HEK293T (cell line): ENCODE data around the gene BCAR3.

Experiments used
- ARNT ChIP-seq: fragments of 450-650 bp; IDR thresholded peaks from 2 replicates; pipeline ENCODE4 v1.6.1; 2017; ENCODE audit warnings: mild to moderate bottlenecking
- ELF4 ChIP-seq: fragments of 450-650 bp; IDR thresholded peaks from 2 replicates; pipeline ENCODE4 v1.6.1; 2017; ENCODE audit warnings: antibody characterized with exemption
- FOXA1 ChIP-seq: fragments of 450-650 bp; IDR thresholded peaks from 2 replicates; pipeline ENCODE4 v1.6.1; 2016; ENCODE audit warnings: mild to moderate bottlenecking
- FOXK2 ChIP-seq: fragments of 450-650 bp; IDR thresholded peaks from 2 replicates; pipeline ENCODE4 v1.6.1; 2016; ENCODE audit warnings: mild to moderate bottlenecking
- FOXM1 ChIP-seq: fragments of 450-650 bp; IDR thresholded peaks from 2 replicates; pipeline ENCODE4 v1.6.1; 2017; ENCODE audit warnings: mild to moderate bottlenecking, borderline replicate concordance
- HDGF ChIP-seq: fragments of 450-650 bp; IDR thresholded peaks from 2 replicates; pipeline ENCODE4 v1.6.1; 2017; ENCODE audit warnings: antibody characterized with exemption, borderline replicate concordance
- L3MBTL2 ChIP-seq: fragments of 450-650 bp; conservative IDR thresholded peaks from 2 replicates; pipeline ENCODE4 v1.6.1; 2016; ENCODE audit warnings: mild to moderate bottlenecking
- NFRKB ChIP-seq: fragments of 450-650 bp; IDR thresholded peaks from 2 replicates; pipeline ENCODE4 v1.6.1; 2016; ENCODE audit warnings: mild to moderate bottlenecking, moderate library complexity
- SP1 ChIP-seq: fragments of 450-650 bp; IDR thresholded peaks from 2 replicates; pipeline ENCODE4 v1.6.1; 2017
- SUZ12 ChIP-seq: fragments of 450-650 bp; IDR thresholded peaks from 2 replicates; pipeline ENCODE4 v1.6.1; 2016; ENCODE audit warnings: mild to moderate bottlenecking
- TARDBP ChIP-seq: fragments of 450-650 bp; IDR thresholded peaks from 2 replicates; pipeline ENCODE4 v1.6.1; 2016
- ZNF384 ChIP-seq: fragments of 450-650 bp; IDR thresholded peaks from 2 replicates; pipeline ENCODE4 v1.6.1; 2016
- TF ChIP-seq, protein P1 (sequence below): fragments of 450-650 bp; IDR thresholded peaks from 2 replicates; pipeline ENCODE4 v1.6.1; 2016

DNA sequence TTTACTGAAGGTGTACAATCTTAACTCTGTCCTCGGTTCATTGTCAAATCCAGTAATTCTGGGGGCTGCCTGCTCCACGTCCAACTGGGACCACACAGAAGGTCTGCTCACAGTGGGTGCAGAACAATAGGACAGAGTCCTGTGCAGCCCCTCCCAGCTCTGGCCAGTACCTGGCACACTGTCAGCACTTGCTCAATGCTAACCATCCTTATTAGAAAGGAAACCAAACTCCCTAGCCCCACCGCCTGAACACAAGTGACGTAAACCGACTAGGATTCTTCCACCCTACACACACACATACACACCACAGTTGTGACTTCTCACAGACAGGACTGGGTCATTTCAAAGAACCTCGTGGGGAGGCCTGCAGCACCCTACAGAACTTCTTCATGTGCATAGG, 5.2 kb downstream of the BCAR3 start:
- TF ChIP-seq SP1: no peak
- TF ChIP-seq TARDBP: no peak
- no peak for TF ChIP-seq SUZ12
- TF ChIP-seq NFRKB: no peak
- TF ChIP-seq FOXA1: no peak
- no peak for TF ChIP-seq ELF4
- no peak for TF ChIP-seq ZNF384
- no peak for TF ChIP-seq FOXK2
- no peak for TF ChIP-seq HDGF
- TF ChIP-seq ARNT: no peak
- no peak for TF ChIP-seq L3MBTL2
- no peak for TF ChIP-seq FOXM1
- TF ChIP-seq, protein P1, sequence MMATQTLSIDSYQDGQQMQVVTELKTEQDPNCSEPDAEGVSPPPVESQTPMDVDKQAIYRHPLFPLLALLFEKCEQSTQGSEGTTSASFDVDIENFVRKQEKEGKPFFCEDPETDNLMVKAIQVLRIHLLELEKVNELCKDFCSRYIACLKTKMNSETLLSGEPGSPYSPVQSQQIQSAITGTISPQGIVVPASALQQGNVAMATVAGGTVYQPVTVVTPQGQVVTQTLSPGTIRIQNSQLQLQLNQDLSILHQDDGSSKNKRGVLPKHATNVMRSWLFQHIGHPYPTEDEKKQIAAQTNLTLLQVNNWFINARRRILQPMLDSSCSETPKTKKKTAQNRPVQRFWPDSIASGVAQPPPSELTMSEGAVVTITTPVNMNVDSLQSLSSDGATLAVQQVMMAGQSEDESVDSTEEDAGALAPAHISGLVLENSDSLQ: no peak
